ENCODE results near the gene MTERF2.

MTERF2 gene

GRCh38 chr12:106986135-106986534 is 811 bp downstream of the MTERF2 start:
- DNase-seq = no peak

GRCh38 chr12:106985479-106985878 is 1.5 kb downstream of the MTERF2 start:
- no peak for DNase-seq

GRCh38 chr12:106984588-106985137 is 2.3 kb downstream of the MTERF2 start:
- DNase-seq = no peak

DNA sequence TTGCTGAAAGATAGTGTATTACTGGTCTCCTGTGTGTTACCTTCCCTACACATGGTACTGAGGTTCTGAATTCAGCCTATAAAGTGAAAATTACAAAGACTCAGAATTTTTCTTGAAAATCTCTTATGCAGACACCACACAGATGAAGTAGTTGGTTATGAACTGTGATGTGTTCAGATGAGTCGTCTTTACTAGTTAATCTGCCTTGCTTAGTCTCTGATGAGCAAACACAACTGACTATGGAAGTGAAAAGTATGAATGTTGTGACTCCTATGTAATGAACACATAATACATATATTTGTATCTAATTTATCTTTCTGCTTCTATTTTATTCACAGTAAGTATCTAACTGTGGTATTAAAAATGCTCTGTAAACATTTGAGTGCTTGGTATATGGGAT is 4.7 kb downstream of the MTERF2 start:
- DNase-seq = no peak

- no peak for DNase-seq
These were observed 5.2 kb downstream of the MTERF2 start for GRCh38 chr12:106981788-106982187.

DNA sequence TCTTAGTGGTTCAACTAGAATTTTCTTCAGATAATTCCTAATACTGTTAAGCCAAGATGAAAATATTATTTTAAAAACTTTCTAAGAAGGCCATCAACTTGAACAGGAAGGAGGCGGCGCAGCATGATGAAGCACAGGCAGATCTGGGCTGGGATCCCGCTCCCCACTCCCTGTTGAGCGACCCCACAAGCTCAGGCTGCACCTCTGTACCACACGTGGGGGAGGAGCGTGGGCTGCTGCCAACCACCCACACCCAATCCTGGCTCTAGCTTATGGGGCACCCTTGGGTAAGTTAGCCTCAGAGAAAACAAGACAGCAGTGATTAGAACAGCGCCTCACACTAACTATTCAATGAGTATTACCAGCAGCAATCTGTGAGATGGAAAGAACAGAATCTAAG is 6.0 kb downstream of the MTERF2 start:
- DNase-seq = no peak

GRCh38 chr12:106978035-106978800 is 8.7 kb downstream of the MTERF2 start:
- no peak for DNase-seq

GRCh38 chr12:106976668-106977067 is 10.3 kb downstream of the MTERF2 start:
- no peak for DNase-seq

GRCh38 chr12:106975993-106976658 is 10.8 kb downstream of the MTERF2 start:
- DNase-seq = no peak

GRCh38 chr12:106975098-106975497 is 11.8 kb downstream of the MTERF2 start:
- no peak for DNase-seq

- DNase-seq = no peak
These were observed 12.4 kb downstream of the MTERF2 start for GRCh38 chr12:106974511-106974910.

GRCh38 chr12:106973545-106973944 is 13.4 kb downstream of the MTERF2 start:
- DNase-seq = no peak

DNA sequence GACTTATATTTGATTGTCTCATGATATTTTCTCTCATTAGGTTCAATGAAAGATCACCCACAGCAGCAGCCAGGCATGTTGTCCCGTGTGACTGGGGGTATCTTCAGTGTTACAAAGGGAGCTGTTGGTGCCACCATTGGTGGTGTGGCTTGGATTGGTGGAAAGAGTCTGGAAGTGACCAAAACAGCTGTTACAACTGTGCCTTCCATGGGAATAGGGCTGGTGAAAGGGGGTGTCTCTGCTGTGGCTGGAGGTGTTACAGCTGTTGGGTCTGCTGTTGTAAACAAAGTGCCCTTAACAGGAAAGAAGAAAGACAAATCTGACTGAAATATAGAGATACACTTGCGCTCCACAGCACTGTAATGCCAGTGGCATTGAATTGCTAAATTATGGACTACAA is 15.9 kb downstream of the MTERF2 start:
- DNase-seq = no peak

- no peak for DNase-seq
These were observed 22.4 kb downstream of the MTERF2 start for GRCh38 chr12:106964526-106964925.

DNA sequence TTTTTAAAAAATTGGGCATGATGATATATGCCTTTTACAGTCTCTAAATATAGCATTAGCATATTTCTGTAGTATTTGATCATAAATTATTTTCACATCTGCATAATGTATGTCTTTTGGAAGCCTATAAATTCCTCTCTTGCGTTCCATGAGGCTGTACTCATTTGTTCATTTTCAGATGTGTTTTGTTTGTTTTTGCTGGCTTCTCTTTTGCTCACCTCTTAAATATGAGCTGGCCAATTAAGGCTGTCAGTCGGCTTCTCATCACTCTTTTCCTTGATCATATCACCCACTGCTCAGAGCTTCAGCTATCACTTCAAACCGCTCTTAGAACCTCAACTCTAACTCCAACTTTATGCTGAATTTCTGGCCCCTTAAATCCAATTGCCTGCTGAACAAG is 24.7 kb downstream of the MTERF2 start:
- no peak for DNase-seq

- no peak for DNase-seq
These were observed 26.5 kb downstream of the MTERF2 start for GRCh38 chr12:106960443-106960842.

DNA sequence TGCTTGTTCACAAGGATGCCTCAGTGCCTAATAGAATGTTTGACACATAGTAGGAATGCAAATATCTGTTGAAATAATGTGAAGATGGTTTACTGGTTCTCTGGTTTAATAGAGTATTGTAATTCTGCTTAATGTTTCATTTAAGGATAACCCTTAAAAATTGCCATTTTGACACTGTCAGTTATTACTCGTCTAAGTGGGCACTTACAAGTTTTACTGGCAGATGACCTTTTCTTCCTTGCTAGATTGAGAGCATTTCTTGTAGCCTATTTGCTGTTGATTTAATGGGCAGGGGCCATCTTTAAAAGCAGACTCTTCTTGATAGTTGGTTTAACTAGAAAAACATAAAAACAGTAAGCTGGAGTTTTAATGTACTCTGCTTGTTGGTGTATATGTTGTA is 29.4 kb downstream of the MTERF2 start:
- no peak for DNase-seq

- no peak for DNase-seq
These were observed 30.8 kb downstream of the MTERF2 start for GRCh38 chr12:106956048-106956578.

- DNase-seq = peak; percentile 79 to 87
These were observed 31.4 kb downstream of the MTERF2 start, which contains the start of gene TMEM263 for GRCh38 chr12:106955377-106956047. Gene TMEM263 (plus strand): TSS chr12:106955907. CDS start chr12:106967117, 11,210 bp downstream.

DNA sequence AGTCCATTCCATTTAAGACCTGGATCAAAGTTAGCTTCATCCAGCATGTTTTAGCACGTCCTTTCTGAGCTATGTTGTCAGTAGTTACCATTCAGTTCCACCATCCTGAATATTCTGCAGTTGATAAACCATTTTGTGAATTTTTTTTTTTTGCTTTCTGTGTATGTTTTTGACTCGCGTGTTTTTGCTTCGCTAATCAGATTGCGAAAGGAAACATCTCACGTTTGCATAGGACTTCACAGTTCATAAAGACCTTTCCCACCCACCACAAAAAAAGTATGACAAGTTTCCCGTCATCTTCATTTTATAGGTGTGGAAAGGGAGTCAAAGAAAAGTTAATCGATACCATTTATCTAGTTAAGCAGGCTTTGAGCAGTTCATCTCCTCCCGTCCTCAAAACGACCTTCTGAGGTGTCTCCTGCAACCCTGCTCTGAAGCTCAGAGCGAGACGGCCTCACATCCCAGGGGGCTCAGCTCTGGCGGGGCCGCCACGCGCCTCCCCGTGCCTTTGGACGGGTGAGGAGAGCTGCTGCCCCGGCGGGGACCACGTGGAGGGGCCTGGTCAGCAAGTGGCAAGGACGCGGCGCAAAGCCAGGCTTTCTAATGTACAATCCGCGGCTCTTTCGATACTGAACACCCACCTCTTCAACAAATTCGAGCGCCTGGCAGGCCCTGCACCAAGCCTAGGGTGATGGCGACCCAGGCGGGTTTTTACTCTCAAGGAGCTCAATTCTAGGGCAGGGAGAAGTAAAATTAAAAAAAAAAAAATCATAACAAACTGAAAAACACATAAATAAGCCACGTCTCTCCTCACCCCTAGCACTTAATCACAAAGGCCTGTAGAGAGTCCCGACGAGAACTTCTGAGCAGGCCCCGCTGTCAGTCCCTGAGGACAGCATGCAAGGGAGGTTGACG is 32.2 kb downstream of the MTERF2 start:
- peak in 1 of 2 donors; percentile 40 for DNase-seq

- DNase-seq = no peak
These were observed 33.3 kb downstream of the MTERF2 start for GRCh38 chr12:106953352-106954250.
